Fibroblast of the aortic adventitia (primary cell): ENCODE results near the gene PIP4K2A. TPM values are rescaled to one million over a fixed set of nuclear protein-coding genes. Genes with fewer than 3 reads are reported as not detected.

ENCODE experiments used
- DNase-seq: peaks from one replicate; pipeline ENCODE4 v3.0.0-alpha.2; 2010; ENCODE audit warnings: low read depth
- H3K4me3 ChIP-seq: 2 replicates; pipeline ENCODE4 v1.5.1; 2011; ENCODE audit warnings: low read depth, mild to moderate bottlenecking, control low read depth, low read length, moderate library complexity
- total RNA-seq: library from RNA; depleted of rRNA; stranded (reverse); fragments of >200 nt; gene quantifications from 2 replicates; pipeline ENCODE4 v1.2.3, GENCODE V29; 2012; ENCODE audit warnings: low replicate concordance
- TF ChIP-seq, protein P1 (sequence below): IDR thresholded peaks from 2 replicates; pipeline ENCODE4 v1.5.1; 2011; ENCODE audit warnings: mild to moderate bottlenecking, low read length, control low read depth, inconsistent platforms; ENCODE audit not compliant: insufficient read depth

Gene PIP4K2A
- total RNA-seq, 1 donor: 52.2 TPM

DNA sequence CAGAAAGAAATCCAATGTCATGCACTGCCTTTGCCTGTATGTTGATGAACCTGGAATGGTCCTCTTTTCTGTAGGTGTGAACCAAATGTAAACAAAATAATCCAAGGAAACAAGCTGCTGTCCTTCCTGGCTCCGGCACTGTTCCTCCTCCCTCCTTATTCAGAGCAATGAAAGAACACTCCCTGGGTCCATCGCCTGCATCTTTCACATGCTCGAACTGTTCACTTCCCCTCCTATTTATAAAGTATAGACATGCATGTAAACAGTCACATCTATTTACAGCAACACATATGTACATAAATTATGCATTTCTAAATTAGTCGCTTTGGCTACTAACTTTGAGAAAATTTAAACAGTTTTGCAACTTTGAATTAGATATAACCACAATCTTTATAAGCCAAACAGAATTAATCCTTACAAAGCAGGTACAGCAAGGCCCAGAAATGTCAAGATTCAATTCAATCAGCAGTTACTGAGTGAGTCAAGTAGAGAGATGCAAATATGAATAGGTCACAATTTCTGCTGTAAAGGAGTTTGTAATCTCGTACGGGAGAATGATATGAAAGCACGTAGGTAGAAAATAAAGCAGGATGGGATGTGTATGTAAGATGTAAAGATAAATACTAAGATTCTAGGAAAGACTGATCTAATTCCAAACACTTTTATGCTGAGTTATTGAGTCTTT, 162.6 kb downstream of the PIP4K2A start:
- TF ChIP-seq, protein P1, sequence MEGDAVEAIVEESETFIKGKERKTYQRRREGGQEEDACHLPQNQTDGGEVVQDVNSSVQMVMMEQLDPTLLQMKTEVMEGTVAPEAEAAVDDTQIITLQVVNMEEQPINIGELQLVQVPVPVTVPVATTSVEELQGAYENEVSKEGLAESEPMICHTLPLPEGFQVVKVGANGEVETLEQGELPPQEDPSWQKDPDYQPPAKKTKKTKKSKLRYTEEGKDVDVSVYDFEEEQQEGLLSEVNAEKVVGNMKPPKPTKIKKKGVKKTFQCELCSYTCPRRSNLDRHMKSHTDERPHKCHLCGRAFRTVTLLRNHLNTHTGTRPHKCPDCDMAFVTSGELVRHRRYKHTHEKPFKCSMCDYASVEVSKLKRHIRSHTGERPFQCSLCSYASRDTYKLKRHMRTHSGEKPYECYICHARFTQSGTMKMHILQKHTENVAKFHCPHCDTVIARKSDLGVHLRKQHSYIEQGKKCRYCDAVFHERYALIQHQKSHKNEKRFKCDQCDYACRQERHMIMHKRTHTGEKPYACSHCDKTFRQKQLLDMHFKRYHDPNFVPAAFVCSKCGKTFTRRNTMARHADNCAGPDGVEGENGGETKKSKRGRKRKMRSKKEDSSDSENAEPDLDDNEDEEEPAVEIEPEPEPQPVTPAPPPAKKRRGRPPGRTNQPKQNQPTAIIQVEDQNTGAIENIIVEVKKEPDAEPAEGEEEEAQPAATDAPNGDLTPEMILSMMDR: no peak
- no peak for DNase-seq
- H3K4me3 ChIP-seq: no peak overlapping the region

DNA sequence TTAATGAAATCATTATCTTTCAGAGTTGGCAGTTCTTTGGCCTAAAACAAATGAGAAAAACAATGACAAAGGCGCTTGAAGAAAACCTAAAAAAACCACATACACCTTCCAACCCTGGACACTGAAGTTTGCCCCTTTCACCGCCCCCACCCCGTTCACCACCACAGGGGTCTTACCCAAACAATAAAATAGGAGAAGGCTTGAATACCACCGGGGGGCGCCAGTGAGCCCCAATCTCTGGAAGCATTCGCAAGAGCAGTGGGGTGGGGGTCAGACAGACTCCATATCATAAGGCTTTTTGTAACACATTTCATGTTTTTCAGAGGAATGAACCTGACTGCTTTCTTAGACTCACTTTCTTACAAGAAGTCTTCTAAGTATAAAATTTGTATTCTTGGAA, 163.6 kb downstream of the PIP4K2A start:
- DNase-seq: peak; percentile 31
- TF ChIP-seq, protein P1: peak; percentile 54

DNA sequence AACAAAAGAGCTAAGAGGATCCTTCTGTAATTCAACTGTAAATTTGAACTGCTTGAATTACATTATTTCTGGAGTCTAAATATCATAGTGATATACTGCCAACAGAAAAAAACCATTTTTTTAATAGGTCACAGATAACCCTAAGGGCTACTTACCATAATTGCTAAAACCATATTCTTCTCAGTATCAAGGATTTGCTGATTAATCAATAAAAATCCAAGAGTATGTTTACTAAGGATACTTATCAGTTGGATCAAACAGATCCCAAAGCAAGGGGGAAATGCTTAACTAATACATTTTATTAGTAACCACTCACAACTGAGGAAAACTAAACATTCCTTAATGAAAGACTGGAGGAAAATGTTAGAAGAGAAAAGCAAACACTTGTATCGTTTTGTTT, 166.0 kb downstream of the PIP4K2A start:
- H3K4me3 ChIP-seq: no peak overlapping the region
- DNase-seq: no peak
- TF ChIP-seq, protein P1: no peak

More for the DNA sequence above, 163.6 kb downstream of the PIP4K2A start:
- no peak overlapping the region for H3K4me3 ChIP-seq

DNA sequence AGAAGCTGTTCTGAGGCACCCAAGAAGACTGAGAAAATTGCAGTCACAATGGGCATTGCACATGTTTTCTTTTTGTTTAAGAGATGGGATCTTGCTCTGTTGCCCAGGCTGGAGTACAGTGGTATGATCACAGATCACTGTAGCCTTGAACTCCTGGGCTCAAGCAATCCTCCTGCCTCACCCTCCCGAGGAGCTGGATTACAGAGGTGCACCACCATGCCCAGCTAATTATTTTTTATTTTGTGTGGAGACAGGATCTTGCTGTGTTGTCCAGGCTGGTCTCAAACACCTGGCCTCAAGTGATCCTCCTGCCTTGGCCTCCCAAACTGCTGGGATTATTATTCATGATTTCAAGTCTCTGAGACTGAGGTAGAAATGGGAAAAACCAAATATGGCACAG, 168.7 kb downstream of the PIP4K2A start:
- TF ChIP-seq, protein P1: no peak
- DNase-seq: no peak
- no peak overlapping the region for H3K4me3 ChIP-seq

DNA sequence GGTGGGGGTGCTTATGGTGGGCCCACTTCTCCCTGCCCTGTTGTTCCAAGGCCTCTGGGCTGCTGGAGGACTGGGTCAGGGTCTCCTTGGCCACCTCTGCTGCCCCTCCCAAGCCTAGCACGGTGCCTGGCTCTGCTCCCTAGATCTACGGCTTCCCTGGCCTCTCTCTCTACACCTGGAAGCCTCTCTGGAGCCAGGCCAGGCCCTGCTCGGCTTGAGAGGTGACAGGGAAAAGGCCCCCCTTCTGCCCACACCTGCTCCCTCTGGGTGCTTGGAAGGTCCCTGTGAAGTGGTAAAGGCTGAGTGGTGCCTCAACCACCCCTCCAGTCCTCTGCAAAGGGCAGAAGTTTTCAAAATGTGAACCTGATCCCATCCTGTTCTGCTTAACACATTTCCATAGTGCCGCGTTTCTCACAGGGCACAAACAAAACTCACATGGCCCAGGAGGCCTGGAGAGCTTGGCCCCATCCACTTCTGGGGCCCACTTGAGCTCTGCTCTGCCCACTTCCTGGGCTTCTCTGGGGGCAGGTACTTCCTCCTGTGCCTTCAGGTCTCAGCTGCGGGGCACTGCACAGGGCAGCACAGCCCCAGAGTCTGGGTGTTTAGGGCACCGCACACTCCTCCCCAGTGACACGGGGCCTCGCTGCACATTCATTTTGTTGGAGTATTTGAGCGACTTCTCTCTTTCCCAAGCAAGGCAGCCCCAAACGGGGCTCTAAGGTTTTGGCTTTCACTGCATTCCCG, 169.9 kb downstream of the PIP4K2A start:
- DNase-seq: no peak
- TF ChIP-seq, protein P1: no peak
- H3K4me3 ChIP-seq: no peak overlapping the region

DNA sequence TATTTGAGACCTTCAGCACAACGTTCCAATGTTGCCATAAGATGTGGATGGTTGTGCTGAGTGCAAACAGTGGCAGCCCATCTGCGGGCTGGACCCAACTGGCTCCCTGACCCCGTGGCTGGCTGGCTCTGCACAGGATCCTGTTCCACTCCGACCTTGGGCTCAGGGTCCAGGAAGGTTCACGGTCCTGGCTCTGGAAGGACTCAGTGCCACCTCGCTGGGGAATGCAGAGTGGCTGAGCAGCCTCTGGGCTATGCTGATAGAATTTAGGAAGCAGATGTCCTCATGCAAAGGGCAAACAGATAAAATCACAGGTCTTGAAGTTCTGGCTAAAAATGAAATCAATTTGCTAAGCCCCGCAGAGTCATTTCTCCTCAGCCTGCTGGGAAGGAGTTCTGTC, 171.6 kb downstream of the PIP4K2A start:
- H3K4me3 ChIP-seq: no peak overlapping the region
- no peak for DNase-seq
- TF ChIP-seq, protein P1: no peak
